Stimulated activated naive CD4-positive, alpha-beta T cell treated with Interleukin-2 at 50 U/mL for 16 hours (primary cell): Measurements from ENCODE around the gene CDH22.

Source experiments
- DNase-seq: peaks from one replicate; lab custom pipeline; 2025; lab: John Stamatoyannopoulos, UW

Gene CDH22

DNA sequence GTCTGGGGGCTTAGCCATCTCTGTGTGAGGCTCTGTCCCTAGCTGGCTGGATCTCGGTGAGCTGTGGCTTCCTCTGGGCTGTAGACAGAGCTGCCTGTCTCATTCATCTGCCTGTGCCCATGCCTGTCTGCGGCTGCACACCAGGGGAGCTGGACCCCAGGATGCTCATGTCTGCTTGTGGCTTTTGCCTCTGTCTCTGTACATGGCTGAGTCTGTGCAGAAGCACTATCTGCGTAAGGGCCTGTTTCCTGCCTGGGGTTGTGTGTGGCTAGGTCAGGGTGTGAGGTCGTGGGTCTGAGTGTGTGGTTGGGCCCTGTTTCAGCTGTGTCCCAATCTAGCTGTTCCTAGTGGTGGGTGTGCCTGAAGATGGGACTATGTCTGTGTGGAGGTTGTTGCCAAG, 68.2 kb downstream of the CDH22 start:
- no peak for DNase-seq

DNA sequence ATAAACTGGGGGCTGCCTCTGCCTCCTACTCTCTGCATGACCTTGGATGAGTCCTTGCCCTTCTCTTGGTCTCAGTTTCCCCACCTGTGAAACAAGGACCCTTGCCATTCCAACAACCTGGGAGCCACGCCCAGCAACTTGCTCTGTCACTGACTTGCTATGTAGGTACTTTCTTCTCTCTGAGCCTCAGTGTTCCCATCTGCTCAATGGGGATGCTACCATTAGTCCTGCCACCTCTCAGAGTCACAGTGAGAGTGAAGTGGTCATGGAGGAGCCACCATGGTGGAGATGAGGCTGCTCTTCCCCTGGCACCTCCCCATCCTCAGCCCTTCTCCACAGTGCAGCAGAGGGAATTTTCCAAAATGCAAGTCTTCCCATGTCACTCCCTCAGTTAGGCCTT, 70.6 kb downstream of the CDH22 start:
- DNase-seq: no peak

DNA sequence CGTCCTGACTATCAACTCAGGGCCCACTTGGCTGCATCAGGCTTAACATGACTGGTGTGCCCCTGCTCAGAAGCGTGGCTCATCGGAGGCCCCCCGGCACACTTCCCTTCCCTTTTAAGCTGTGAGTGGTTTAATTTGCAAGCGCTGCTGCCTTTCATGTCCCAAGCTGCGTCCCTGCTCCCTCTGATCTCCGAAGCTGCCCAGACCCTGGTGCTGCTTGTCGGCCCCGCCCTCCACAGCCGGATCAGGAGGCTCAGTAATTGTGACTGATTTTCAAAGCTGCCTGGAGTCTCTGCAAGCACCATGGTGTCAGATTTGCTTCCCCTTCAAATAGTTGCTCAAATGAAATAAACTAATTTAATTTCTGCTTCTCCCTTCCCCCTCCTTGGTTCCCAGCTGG, 71.1 kb downstream of the CDH22 start:
- DNase-seq: no peak

DNA sequence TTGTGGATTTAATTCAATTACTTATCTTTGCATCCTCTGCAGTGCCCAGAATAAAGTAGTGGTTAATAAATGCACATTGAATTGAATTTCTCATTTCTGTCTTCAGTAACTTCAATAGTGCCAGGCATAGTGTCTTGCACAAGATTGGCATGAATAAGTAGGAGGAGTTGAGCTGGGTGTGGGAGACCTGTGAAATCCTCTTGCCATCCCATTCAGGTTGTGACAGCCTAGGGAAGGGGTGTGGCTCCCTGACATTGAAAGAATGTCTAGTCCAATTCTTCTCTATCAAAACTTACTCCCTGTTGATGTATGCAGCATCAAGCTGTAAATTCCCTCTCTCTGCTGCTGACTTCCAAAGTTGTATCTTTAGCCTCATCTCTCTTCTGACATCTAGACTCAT, 73.2 kb downstream of the CDH22 start:
- DNase-seq: no peak

DNA sequence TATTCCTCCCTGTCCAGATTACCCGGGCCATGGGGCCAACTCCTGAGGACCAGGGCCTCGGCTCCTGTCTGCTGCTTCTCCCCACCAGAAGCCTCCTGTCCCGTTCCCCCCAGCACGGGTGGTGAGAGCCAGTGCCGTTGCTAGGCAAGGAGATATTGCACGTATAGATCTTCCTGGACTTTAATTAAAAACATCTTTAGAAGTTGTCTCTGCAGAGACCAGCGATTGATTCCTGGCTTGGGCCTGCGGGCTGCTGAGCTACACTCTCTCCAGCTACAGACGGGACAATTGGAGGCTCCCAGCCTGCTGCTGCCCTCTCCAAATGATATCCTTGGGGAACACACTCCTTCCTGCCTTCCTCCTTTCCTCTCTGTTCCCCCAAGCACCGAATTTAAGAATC, 74.6 kb downstream of the CDH22 start:
- DNase-seq: no peak

DNA sequence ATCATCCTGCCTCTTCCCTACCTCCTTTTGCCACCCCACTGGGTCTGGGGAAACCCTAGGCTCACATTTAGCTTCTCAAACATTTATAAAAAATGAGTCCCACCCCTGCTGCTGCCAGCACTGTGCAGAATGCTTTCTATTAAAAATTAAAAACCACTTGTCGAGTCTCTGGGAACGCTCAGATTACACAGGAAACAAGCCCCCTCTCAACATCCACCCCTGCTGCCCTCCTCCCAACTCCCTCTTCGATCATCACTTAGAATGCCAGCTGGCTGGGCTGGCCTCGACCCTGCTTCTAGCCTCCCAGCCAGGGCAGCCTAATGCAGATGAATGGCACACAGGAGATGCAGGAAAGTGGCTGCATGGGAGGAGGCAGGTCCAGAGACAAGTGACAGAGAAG, 75.8 kb downstream of the CDH22 start:
- no peak for DNase-seq

DNA sequence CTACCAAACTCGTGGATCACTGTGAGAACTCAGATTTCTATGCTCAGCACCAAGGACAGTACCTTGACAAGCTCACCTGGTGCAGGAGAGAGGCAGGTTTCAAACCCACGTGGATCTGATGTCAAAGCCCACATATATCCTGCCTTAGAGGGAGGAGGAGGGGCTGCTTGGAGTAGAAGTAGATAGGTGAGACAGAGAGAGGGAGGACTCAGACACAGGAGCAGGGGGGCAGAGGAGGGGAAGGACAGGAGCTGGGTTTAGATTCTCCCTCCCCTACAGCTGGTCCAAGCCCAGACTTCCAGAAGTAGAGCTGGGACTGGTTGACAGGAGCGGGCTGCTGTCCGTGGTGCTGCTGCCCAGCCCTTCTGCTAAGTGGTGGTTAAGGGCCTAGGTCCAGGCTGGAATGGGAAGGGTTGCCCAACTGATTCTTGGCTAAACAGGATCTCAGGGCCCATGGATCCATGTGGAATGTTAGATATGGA, 77.5 kb downstream of the CDH22 start:
- no peak for DNase-seq

DNA sequence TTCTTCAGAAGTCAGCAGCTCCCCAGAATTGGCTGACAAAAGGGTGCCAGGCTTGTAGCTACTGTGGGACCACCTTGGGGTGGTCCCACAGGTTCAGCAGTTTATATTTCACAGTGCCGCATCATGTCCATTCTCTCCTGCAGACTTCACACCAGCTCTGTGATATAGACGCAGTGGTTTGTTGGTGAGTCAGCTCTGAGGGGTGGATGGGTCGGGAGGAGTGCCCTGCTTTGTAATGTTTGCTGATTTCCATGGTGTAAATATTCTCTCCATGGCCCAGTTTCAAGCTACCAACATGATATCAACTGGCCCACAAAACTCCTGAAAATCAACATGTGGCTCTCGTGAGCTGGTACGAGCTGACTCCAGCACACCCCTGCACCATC, 78.2 kb downstream of the CDH22 start:
- DNase-seq: no peak

DNA sequence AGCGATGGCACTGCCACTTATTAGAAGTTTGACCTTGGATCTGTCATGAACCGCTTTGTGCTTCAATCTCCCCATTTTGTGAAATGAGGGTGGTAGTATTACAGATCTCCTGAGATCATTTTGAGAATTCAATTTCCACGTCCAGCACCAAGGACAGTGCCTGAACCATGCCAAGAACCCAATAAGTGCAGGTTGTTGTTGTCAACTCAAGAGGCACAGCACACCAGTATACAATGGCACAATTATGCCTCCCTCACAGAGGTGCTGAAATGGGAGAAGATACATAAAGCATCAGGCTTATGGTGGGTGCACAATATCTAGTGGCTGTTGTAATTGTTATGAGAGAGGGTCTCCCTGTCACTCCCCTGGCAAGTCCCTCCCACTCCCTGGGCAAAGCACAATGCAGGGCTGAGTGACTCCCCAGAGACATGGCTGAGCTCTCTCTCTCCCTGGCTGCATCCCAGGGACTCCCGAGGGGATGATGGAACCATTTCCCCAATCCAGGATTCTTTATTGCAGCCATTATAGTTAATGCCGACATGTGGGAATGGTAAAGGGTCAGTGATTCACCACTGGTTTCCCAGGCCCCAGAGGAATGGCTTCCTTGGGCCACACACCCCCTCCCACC, 78.7 kb downstream of the CDH22 start:
- DNase-seq: no peak

DNA sequence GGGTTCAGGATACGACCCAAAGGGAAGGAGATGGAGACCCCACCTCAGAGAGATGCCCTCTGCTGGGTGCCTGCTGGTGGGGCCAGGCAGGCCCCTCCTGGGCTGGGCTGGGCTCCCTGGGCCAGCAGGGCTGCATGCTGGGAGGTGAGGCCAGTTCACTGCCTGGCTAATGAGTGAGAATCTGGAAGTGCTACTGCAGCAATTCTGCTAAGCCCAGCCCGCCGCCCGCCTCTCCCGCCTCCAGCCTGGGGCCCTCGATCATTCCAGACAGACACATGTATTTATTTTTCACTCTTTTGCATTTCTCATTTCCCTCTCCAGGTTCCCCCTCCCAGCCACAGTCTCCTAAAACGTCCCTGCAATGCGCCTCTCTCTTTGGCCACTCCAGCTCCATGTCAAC, 79.6 kb downstream of the CDH22 start:
- DNase-seq: no peak

DNA sequence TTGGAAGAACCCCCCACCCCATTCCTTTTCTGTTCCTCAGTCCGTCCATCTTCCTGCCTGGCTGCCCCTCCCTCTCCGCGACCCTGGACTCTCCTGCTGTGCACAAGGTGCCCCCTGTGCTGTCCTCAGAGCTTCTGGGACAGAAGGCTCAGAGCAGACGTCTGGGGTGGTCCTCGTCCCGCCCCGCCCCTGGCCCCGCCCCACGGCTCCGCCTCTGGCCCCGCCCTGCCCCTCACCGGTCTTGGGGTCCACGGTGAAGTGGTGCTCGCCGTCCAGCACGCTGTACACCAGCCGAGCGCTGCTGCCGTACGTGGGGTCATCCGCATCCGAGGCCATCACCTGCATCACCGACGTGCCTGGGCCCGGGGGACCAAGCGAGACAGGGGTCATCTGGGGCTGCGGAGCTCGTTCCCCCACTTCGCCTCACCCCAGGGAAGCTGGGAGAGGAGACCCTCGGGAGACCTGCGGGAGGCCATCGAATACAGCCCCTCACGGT, 81.0 kb downstream of the CDH22 start:
- DNase-seq: no peak

DNA sequence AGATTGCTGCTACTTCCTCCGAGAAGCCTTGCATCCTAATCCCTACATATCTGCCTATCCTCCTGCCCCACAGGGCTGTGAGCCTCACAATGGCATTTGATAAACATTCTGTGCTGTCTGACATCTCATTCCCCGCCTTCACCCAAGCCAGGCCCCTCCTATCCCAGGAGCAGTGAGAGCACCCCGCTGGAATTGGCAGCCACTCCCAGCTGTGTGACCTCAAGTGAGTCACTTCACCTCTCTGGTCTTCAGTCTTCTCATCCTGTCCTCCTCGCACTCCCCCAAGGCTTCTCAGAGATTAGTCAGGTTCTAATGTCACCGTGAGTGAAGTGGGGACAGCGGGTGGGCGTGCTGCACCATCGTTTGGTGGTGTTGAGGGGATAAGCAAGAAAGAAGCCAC, 81.7 kb downstream of the CDH22 start:
- DNase-seq: no peak

DNA sequence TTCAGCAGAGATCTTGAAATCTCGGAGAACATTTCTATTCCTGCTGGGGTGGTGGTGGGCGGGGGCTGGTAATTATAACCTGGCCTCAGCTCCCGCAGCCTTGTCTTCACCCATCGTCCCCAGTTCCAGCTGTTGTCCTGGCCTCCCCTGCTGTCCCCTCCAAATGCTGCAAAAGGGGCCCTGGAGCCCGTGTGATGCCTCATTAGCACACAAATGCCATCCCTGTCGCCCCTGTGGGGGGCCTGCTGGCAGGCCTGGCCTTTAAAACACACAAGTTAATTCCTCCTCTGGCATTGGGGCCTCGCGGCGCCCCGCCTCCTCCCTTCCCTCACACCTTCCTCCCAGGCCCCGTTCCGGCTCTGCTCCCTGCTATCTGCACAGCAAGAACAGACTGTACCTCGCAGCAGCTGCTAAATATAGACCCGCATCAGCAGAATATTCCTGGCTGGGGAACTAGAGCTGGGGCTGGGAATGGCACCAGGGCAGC, 85.7 kb downstream of the CDH22 start:
- DNase-seq: no peak

DNA sequence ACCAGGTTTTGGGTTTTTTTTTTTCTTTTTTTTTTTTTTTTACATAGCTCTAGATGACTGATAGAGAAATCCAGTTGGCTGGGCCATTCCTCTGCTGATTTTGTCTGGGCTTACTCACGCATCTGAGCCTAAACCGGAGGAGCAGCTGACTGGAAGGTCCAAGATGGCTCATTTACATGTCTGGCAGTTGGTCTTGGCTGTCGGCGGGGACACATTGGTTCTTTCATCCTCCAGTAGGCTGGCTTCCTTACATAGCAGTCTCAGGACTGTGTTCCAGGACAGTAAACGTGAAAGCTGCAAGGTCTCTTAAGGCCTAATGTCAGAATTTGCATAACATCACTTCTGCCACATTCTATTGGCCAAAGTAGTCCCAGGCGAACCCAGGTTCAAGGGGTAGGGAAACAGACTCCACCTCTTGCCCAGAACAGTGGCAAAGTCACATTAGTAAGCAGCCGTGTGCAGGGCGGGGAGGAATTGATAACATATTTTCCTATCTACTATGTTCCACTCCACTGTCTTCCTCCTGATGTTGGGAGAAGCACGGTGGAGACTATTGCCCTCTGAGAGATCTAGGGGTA, 87.0 kb downstream of the CDH22 start:
- DNase-seq: no peak

DNA sequence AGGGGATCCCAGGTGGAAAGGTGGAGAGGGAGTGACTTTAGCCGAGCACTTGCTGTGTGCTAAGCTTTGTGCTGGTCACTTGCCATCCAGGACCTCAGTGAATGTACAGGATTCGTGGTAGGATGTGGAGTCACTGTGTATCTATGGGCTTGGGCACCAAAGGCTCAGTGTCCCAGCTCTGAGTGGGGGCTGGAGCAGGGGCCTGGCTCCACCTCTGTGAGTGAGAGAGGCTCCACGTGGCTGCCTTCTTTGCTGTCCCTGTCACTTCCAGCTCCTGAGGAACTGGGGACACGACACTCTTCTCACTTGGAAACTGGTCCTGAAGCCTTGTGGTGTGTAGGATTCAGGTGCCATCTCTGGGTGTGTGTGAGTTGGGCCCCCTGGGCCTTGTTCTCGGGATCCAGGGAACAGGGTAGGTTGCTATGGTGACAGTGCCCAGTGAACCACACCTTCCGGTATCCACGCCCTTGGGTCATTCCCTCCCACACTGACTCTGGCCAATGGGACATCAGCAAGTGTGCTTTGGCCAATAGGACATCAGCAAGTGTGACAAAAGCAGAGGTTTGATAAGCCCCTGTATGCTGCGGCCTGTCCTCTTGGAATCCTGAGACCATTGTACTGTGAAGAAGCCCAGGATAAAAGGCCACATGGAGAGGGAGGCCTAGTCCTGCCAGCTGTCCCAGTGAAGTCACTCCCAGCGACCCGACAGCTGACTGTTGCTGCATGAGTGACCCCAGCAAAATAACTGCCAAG, 87.7 kb downstream of the CDH22 start:
- DNase-seq: no peak

DNA sequence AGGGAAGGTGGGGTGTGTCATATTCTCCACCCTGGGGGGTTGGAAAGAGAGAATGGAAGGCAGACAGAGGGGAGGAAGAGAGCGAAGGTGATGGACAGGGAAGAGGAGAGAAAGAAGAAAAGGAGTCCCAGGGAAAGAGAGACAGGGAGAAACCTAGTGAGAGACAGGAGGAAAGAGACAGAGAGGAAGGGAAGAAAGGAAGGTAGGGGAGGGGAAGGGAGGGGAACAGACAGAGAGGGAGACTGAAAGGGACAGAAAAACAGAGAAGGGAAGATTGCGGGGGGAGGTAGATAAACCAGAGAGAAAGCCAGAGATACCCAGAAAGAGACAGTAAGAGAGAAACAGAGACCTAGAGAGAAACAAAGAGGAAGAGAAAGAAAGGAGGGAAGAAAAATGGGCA, 88.4 kb downstream of the CDH22 start:
- no peak for DNase-seq

DNA sequence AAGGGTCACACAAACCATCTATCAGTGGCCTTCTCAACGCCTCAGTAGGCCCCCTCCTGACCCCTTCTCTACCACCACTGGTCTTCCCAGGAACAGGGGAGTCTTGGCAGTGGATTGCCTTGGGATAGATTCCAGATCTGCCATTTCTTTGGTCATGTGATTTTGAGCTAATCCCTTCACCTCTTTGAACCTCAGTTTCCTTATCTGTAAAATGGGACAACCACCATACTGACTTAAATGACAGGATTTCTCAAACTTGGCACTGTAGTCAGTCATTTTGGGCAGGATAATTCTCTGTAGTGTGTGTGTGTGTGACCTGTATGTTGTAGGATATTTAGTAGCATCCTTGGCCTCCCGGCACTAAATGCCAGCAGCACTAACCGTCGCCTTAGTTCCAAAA, 89.1 kb downstream of the CDH22 start:
- DNase-seq: no peak

DNA sequence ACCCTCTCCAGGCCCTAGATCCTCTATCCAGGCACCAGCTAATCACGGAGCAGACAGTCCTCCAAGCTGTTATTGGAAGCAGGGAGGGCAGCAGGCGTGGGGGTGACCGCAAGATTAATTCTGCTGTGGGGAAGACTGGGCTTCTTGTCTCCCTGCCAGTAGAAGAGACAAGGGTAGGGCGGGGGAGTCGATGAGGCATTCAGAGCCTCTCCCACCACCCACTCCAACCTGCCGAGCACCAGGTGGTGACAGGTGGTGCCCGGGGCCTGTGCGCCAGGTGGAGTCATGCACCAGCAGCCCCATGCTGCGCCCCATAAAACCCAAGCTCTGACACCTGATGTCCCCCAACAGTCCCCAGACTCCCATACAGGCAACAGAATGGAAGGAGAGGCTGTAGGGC, 89.6 kb downstream of the CDH22 start:
- no peak for DNase-seq

DNA sequence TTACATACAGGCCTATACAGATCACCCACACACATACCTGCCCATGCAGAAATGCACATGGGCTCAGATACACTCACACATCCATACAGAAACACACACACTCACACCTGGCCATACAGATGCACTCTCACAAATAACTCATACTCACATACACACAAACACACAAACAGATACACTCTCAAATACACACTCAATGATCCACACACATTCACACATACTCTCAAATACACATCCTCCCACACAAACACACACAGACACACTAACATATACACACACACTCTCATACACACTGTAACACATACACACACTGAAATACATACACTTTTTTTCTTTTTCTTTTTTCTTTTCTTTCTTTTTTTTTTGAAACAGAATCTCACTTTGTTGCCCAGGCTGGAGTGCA, 90.7 kb downstream of the CDH22 start:
- no peak for DNase-seq

DNA sequence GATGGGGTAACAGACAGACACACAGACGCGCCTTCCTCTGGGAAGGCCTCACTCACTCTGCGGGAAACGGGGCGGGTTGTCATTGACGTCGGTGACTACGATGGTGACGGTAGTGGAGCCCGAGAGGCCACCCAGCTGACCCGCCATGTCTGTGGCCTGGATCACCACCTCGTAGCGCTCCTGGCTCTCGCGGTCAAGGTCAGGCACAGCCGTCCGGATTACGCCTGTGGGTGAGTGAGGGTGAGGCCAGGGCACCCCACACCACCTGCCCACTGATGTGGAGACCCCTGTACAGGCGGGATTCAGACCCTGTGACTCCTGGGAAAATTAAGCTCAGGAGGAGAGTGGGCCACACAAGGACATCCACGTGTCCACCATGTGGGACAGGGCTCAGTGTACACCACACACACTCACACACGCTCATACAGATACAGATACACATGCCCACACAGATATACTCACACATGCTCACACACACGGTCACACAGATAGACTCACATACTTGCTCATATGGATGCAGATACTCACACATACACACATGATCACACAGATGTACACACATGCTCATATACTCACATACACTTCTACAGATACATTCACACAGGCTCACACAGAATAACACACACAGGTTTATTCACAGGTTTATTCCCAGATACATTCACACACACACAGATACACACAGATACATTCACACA, 91.4 kb downstream of the CDH22 start:
- DNase-seq: no peak

DNA sequence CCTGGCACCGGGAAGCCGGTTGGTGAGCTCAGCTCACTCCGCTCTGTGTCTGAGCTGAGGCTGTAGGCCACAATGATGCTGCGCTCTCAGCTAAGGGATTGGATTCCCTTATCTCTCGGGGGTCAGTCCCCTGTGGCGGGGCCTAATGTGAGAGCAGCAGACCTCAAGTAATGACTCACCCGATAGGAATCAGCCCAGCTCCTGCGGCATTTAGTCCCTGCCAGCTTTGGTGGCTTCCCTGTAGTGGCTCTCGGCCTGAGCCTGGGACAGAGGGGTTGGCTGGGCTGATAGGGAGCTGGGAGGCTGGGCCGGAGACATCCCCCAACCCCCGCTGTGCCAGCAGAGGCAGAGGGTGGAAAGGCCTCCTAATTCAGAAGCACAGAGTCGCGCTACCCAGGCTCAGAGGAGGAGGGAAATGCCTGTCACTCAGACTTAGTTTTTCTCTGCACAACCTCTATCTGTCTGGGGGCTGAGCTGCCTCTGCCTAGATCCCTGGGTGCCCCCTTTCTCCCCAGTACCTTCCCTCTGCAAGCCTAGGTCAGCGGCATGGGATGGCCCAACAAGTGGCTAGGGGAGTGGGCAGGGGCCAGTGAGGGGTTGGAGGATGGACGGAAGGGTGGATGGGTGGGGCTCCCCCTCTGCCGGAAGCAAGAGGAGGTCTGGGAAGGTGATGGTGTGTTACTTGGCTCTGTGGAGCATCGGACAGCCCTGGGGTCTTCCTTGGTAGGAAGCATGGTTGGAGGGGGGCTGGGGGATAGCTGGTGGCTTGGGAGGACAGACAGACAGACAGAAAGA, 92.2 kb downstream of the CDH22 start:
- no peak for DNase-seq
